ENCODE results near the gene IRF5.
"Not testable (repeated sequence)": the region's sequence is repeated elsewhere in the genome, so short reads cannot be mapped to it uniquely, and the experiment has no call there.

The IRF5 gene

GRCh38 chr7:128906766-128907559 is 30.8 kb upstream of the IRF5 start:
- no peak for DNase-seq

- DNase-seq: no peak
Measured at GRCh38 chr7:128908750-128909624, 28.7 kb upstream of the IRF5 start.

- no peak for DNase-seq
Measured at GRCh38 chr7:128909625-128910568, 27.8 kb upstream of the IRF5 start.

GRCh38 chr7:128910569-128910945 is 27.2 kb upstream of the IRF5 start, which contains the start of gene KCP:
Gene KCP (minus strand): TSS chr7:128910709. CDS start chr7:128910676, 33 bp downstream.
- DNase-seq: no peak

GRCh38 chr7:128911423-128912031 is 26.2 kb upstream of the IRF5 start:
- DNase-seq: no peak

- no peak for DNase-seq
Measured at GRCh38 chr7:128912281-128912680, 25.4 kb upstream of the IRF5 start.

- DNase-seq: not testable (repeated sequence)
Measured at GRCh38 chr7:128912709-128913495, 24.8 kb upstream of the IRF5 start.

GRCh38 chr7:128913870-128914565 is 23.7 kb upstream of the IRF5 start:
- DNase-seq: no peak

GRCh38 chr7:128914566-128915151 is 23.1 kb upstream of the IRF5 start:
- DNase-seq: no peak

GRCh38 chr7:128915271-128915819 is 22.4 kb upstream of the IRF5 start:
- DNase-seq: no peak

- DNase-seq: no peak
Measured at GRCh38 chr7:128915841-128916642, 21.7 kb upstream of the IRF5 start.

- DNase-seq: no peak
Measured at GRCh38 chr7:128916643-128916915, 21.1 kb upstream of the IRF5 start.

GRCh38 chr7:128917122-128917521 is 20.6 kb upstream of the IRF5 start:
- no peak for DNase-seq

- no peak for DNase-seq
Measured at GRCh38 chr7:128918016-128918665, 19.6 kb upstream of the IRF5 start.

GRCh38 chr7:128919241-128919640 is 18.5 kb upstream of the IRF5 start:
- DNase-seq: no peak

GRCh38 chr7:128919881-128920799 is 17.6 kb upstream of the IRF5 start:
- DNase-seq: no peak

- DNase-seq: no peak
Measured at GRCh38 chr7:128920913-128921582, 16.7 kb upstream of the IRF5 start.
